ENCODE results near the gene ST6GALNAC3.

- no peak for TF ChIP-seq POLR2AphosphoS5 (IDR thresholded peaks at IDR 0.05)
- no peak for TF ChIP-seq CTCF (IDR thresholded peaks at IDR 0.05)
- no peak for TF ChIP-seq POLR2A (IDR thresholded peaks at IDR 0.05)
Measured at GRCh38 chr1:76371941-76372340, 297.4 kb downstream of the ST6GALNAC3 start.
